GM21723 (cell line): ENCODE results near the gene ZIC5.

Experiments used
- ATAC-seq: cut with Tn5 transposase; IDR thresholded peaks from one replicate; pipeline ENCODE4 v1.9.1; 2021; ENCODE audit warnings: mild to moderate bottlenecking, moderate library complexity; ENCODE audit not compliant: unreplicated experiment

Gene ZIC5

DNA sequence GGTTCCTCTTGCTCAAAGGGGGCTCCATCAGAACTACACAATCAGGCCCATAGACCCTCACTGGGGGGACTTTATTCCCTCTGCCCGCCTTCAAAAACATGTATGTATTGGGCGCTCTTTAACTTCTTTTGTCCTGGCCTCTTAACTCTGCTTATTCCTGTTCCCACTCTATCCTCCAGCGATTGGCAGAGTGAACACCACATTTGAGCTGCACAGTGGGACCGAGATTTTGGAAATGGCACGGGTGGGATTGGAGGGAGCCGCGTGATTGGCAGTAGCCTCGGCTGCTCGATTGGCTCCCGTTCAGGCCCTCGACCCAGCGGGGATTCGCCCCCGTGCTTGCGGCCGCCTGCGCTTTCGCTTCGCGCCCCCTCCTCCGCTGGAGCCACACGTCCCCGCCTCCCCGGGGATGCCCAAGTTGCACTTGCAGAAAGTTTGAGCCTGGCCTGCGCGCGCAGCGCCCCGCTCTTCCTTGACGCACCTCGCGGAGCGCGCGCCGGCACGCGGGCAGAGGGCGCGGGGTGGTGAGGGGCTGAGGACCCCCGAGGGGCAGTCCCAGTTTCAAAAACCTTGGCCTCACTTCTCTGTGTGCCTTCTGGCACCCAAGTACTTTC is at the start of gene ZIC5:
Gene ZIC5 (minus strand): TSS at position 192 of the 614 bp plus-strand sequence. CDS start 164 bp downstream, at position 28.
- ATAC-seq, result no peak

- no peak for ATAC-seq
Measured at GRCh38 chr13:100019780-100020356, 48.3 kb upstream of the ZIC5 start.

DNA sequence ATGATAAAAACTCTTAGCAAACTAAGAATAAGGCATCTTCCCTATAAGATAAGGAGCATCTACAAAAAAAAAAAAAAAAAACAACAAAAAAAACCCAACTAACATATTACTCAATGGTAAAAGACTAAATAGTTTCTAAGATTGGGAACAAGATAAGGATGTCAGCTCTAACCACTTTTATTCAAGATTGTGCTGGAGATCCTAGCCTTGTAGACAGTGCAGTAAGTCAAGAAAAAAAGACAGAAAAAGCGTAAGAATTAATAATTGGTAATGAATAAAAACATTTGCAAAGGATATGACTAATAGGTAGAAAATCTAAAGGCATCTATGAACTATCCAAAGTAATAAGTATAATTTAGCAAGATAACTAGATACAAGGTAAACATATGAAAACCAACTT is 43.1 kb upstream of the ZIC5 start:
- no peak for ATAC-seq

GRCh38 chr13:99998261-99998660 is 26.7 kb upstream of the ZIC5 start:
- no peak for ATAC-seq

DNA sequence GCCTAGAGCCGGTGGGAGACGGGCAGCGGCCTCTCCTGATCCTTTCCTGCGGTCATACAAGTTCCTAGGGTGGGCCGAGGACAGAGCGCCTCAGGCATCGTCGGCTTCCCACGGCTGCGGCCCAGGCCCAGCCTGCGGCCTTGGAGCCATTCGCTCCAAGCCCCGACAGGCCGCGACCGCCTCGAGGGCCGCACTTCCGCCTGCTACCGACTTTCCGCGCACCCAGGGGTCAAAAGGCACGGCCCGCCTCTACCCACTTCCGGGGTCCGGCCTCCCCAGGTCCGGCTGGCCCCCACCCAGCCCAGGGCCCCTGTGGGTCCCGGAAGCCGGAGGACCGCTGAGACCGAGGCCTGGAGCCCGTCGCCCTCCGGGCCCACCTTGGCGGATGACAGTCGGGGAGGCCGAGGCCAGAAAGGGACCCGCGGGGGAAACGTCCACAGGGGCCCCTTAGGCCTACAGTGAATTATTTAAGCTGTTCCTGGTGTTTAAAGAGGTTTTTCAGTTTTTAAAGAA is 26.2 kb upstream of the ZIC5 start:
- ATAC-seq, result no peak

- ATAC-seq, result no peak
Measured at GRCh38 chr13:99996381-99996973, 24.9 kb upstream of the ZIC5 start.

DNA sequence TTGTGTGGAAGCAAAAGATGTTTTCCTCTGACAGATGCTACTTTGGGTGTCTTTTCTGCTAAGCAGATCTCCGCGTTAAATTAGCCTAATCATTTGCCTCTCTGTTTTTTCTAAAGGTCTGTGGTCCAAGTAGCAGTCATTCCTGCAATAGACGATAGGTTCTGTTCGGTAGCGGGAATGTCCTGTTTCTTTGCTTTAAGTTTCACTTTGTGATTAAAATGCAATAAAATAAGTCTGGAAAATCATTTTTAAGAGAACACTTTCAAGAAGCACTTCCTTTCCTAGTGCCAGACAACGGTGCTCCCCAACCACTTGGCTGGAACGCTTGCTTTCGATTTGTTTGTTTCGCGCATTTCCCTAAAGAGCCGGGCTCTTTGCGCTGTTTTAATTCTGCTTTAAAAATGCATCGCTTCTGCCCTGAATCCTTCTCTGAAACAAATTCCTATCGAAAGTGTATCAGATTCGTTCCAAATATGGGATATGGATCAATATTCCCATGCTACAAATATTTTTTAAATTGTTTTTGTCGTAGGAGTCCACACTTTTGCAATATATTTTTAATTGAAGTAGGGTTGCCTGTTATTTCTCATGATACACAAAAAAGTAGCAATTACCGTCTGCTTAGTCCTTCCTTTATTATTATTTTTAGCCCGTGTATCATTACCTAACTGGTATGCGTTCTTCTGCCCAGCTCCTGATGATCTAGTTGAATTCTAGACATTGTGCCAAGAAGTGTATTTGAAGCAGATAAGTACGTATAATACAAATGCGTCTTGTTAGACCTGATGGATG is 24.2 kb upstream of the ZIC5 start:
- ATAC-seq, result no peak

GRCh38 chr13:99995104-99995588 is 23.6 kb upstream of the ZIC5 start:
- no peak for ATAC-seq

GRCh38 chr13:99994638-99995020 is 23.1 kb upstream of the ZIC5 start:
- ATAC-seq, result no peak

GRCh38 chr13:99993660-99994637 is 22.4 kb upstream of the ZIC5 start:
- ATAC-seq, result no peak

GRCh38 chr13:99992949-99993351 is 21.4 kb upstream of the ZIC5 start:
- ATAC-seq, result no peak

DNA sequence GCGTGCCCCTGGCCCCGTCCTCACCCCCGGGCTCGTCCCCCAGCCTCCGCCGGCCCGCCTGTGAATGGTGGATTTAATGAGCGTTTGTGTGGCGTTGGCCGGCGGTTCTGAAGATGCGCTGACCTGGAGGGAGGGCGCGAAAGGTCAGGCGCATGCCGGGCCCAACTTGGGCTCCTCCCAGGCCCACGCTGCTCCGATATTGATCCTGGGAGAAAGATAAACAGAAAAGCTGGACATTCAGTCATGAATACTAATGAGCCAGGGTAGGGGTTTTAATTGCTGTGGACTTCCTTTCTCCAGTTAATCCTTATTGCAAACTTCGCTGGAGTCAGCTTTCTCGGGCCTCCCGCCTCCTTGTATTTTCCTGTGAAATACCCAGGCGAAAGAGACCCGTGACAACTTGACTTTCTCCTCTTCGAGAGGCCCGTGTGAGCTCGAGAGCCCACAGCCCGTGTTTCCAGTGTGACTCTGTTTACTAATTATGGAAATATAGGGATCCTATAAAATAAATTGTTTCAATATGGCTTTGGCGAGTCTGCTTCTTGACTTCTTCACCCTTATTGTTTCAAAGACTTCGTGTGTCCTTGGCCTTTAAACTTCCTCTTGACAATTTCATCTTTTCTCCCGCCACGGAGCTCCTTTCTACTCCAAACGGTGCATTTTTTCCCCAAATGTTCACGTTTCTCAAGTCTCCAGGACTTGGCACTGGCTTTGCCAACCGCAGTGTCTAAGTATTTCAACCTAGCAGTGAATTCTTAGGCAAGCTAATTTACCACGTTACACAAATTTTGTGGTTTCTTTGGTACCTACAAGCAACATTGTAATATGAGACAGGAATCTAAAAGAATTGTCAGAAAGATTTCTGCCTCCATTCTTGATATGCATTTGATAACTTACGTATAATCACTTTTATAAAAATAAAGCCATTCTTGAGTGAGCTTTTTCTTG is 20.5 kb upstream of the ZIC5 start:
- ATAC-seq, result no peak

DNA sequence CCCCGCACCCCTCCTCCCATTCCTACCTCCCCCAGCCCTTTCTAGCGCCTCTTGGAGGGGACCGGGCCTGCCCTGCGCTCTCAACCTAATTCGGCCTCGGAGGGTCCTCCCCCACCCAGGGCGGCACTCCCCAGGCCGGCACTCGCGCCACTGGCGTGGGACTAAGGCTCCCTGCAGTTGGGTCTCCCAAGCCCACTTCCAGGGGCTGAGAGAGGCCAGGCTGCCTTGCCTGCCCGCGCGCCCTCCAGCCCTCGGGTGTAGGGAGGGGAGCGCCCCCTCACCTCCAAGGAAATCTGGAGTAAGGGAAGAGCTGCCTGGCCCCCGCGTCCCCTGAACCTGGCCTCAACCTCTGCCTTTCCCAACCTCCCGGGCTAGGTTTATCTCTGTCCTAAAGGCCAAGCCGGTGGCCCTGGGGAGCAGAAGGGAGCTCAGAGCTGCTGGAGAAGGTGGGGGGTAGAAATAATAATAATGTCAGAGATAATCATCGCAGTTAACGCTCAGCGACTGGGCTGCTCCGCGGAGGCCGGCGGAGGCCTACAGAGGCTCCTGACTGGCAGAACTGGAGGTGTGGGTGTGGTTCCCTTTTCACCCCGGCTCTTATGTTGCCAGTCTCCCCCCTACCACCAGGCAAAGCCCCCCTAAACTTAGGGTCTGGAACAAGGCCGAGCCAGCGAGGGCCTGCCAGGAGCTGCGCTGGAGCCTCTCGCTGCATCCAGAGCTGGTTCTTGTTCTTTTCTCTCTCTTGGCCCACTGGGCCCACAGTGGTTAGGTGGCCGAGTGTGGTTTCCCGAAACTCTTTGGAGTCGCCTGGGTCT is 19.7 kb upstream of the ZIC5 start:
- ATAC-seq, result no peak

DNA sequence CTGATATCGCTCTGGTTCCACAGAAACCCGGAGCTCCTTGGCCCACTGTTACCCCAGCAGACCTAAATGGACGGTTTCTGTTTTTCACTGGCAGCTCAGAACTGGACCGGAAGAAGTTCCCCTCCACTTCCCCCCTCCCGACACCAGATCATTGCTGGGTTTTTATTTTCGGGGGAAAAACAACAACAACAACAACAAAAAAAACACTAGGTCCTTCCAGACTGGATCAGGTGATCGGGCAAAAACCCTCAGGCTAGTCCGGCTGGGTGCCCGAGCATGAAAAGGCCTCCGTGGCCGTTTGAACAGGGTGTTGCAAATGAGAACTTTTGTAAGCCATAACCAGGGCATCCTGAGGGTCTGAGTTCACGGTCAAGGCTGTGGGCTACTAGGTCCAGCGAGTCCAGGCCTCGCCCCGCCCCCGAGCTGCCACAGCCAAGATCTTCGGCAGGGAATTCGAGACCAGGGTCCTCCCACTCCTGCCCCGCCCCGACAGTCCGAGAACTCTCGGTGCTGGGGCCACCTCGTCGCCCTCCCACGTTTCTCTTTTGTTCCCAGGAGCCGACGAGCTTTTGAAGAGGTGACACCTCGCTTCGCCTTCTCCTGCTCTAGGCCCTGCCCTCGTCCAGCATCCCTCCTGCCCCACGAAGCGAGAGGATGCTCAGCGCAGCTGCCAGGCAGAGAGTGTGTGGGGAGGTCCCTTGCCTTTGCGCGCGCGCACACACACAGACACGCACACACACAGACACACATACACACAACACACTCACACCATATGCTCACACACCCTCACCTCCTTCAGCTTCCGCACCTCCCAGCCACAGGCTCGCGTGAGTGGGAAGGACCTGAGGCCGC is 18.8 kb upstream of the ZIC5 start:
- no peak for ATAC-seq

- ATAC-seq, result no peak
Measured at GRCh38 chr13:99989276-99990125, 17.9 kb upstream of the ZIC5 start.

DNA sequence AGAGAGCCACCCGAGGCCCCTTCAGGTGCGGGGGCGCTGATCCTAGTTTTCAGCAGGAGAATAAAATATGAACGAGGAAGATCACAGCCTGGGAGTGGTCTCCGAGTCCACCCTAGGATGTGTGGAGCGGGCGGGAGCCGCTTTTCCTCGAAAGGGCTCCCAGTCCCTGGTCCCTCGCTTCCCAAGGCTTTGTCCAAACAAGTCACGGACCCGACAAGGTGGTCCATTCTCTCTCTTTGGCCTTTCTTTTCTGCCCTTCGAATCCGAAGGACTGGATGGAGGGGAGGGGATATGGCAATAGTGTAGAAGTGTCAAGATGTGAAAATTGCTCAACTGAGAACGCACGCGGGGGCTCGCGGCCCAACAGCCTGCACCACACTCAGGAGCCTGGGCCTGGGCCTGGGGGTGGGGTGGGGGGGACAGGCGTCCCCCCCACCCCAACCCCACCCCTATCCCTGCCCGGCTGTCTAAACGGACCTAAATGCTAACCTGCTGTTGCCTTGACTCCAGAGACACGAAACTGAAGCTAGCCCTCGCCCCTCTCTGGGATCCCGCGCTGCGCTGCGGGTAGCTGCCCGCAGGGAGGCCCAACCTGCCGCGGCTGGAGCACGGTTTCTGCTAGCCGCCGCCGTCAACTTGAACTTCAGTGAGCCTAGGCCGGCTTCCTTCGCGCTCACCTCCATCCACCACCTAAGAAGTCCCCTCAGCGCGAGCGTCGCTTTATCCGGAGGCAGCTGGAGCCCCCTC is 17.1 kb upstream of the ZIC5 start:
- no peak for ATAC-seq
